ENCODE measurements around the gene SLC10A7.

SLC10A7 gene

GRCh38 chr4:146210890-146211289 is 310.9 kb downstream of the SLC10A7 start:
- DNase-seq (ENCODE audit: low read depth): no peak

DNA sequence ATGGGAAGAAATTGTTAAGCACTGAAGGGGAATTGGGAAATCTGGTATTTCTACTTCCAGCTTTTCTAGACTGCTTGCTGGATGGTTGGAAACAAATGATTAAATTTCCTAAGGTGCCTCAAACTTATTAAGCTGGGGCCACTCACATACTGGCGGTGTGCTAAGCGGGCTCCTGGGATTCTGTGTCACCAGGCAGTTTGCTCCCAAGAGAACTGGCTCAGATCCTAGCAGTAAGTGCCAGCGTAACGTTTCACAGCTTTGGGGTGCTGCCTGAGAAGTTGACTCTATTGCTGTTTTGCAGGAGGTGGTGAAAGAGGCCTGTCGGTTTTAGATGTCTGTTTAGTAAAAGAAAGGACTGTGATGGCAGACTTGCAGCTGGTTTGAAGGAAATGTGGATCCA is 314.3 kb downstream of the SLC10A7 start:
- DNase-seq (ENCODE audit: low read depth): no peak
